ENCODE data around the gene GSDMA. TPM values are rescaled to one million over a fixed set of nuclear protein-coding genes. Genes with fewer than 3 reads are reported as not detected.

The GSDMA gene
- total RNA-seq, 4 donors from 2014 or later: not detected

DNA sequence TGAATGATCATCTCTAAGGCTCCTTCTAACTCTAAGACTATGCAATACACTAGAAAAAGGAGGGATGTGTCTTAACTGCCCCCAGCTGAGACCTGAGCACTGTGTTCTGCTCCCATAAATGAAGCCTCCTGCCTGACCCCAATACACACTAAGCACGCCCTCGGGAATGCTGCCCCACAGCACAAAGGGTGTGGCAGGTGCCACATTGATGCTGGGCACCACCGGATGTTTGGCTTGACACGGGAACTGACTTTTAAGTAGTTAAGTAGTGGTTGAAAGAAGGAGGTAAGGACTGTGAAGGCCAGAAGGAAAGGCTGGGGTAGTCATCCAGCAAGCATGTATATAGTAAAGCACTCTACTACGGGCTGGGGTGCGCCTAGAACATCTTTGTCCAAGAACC, 4.0 kb downstream of the GSDMA start:
- WGBS, 2 donors: 65 to 77% methylated on average over 6 of the region's 6 CpGs
- Histone ChIP-seq H3K4me1 (no peaks in the 10 kb centered on the region), H3K4me3 (replicated peaks in 1 of 3) (no peak overlapping the region), H3K36me3 (no peaks in the 10 kb centered on the region), H3K27ac (no peak overlapping the region), H3K9me3 (no peaks in the 10 kb centered on the region), H3K27me3 (no peaks in the 10 kb centered on the region)
- TF ChIP-seq, protein P1, sequence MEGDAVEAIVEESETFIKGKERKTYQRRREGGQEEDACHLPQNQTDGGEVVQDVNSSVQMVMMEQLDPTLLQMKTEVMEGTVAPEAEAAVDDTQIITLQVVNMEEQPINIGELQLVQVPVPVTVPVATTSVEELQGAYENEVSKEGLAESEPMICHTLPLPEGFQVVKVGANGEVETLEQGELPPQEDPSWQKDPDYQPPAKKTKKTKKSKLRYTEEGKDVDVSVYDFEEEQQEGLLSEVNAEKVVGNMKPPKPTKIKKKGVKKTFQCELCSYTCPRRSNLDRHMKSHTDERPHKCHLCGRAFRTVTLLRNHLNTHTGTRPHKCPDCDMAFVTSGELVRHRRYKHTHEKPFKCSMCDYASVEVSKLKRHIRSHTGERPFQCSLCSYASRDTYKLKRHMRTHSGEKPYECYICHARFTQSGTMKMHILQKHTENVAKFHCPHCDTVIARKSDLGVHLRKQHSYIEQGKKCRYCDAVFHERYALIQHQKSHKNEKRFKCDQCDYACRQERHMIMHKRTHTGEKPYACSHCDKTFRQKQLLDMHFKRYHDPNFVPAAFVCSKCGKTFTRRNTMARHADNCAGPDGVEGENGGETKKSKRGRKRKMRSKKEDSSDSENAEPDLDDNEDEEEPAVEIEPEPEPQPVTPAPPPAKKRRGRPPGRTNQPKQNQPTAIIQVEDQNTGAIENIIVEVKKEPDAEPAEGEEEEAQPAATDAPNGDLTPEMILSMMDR (IDR thresholded peaks at IDR 0.05): no peak
- TF ChIP-seq POLR2A (IDR thresholded peaks at IDR 0.05): no peak
- intact Hi-C loops (cut with DNase I): no loop called here
- no peak for DNase-seq

GRCh38 chr17:39968761-39969160, 6.0 kb downstream of the GSDMA start:
- no peak for DNase-seq
- no peak for TF ChIP-seq POLR2A (IDR thresholded peaks at IDR 0.05)
- TF ChIP-seq, protein P1 (IDR thresholded peaks at IDR 0.05): no peak
- Histone ChIP-seq H3K9me3 (no peaks in the 10 kb centered on the region), H3K36me3 (no peaks in the 10 kb centered on the region), H3K27ac (no peak overlapping the region), H3K27me3 (no peaks in the 10 kb centered on the region), H3K4me1 (no peaks in the 10 kb centered on the region), H3K4me3 (replicated peaks in 1 of 3) (no peak overlapping the region)
- intact Hi-C loops (cut with DNase I): no loop called here
- 80 to 84% methylated on average over 2 of the region's 2 CpGs for WGBS, 2 donors

DNA sequence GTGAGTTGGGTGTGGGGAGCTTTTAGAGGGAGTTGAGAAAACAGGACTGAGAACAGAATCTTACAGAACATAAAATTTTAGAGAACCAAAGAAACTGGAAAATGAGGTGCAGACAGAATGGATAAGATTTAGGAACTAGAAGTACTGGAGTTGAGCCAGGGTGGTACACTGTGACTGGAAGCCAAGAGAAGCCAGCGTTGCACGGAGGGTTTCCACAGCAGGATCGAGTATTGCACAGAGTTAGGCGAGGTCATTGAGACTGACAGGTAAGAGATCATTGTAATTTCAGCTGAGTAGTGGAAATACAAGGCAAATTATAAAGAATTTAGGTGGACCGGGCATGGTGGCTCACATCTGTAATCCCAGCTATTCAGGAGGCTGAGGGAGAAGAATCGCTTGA, 6.6 kb downstream of the GSDMA start:
- Histone ChIP-seq H3K4me3 (replicated peaks in 1 of 3) (no peak overlapping the region), H3K27ac (no peak overlapping the region), H3K9me3 (no peaks in the 10 kb centered on the region), H3K36me3 (no peaks in the 10 kb centered on the region), H3K4me1 (no peaks in the 10 kb centered on the region), H3K27me3 (no peaks in the 10 kb centered on the region)
- intact Hi-C loops (cut with DNase I): no loop called here
- no peak for DNase-seq
- WGBS, 2 donors: 68 to 70% methylated on average over 6 of the region's 6 CpGs
- TF ChIP-seq, protein P1 (IDR thresholded peaks at IDR 0.05): no peak
- TF ChIP-seq POLR2A (IDR thresholded peaks at IDR 0.05): no peak

DNA sequence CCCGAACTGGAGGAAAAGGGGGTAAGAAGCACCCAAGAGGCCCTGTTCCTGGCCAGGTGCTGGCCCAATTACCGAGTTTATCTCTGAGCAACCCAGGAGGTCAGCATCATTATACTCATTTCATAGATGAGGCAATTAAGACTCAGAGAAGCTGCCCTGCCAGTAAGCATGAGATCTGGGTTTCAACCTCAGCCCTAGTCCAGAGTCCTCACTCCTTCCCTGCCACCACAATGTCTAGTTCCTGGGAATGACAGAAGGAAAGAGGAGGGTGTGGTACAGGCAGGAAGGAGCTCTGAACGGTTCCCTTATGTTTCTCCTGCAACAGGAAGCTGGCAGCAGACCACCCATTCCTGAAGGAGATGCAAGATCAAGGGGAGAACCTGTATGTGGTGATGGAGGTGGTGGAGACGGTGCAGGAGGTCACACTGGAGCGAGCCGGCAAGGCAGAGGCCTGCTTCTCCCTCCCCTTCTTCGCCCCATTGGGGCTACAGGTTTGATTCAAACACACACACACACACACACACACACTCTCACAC, 7.4 kb downstream of the GSDMA start:
- intact Hi-C loops (cut with DNase I): loop anchor here (10.0 kb wide), 1 partner anchor 95 kb away; no protein-coding TSS in a partner anchor
- Histone ChIP-seq H3K27me3 (no peaks in the 10 kb centered on the region), H3K9me3 (no peaks in the 10 kb centered on the region), H3K4me1 (no peaks in the 10 kb centered on the region), H3K27ac (no peak overlapping the region), H3K4me3 (replicated peaks in 1 of 3) (no peak overlapping the region), H3K36me3 (no peaks in the 10 kb centered on the region)
- DNase-seq: no peak
- TF ChIP-seq, protein P1 (IDR thresholded peaks at IDR 0.05): no peak
- TF ChIP-seq POLR2A (IDR thresholded peaks at IDR 0.05): no peak
- WGBS, 2 donors: 62 to 75% methylated on average over 7 of the region's 7 CpGs

GRCh38 chr17:39971076-39971603, 8.3 kb downstream of the GSDMA start:
- no peaks in the 10 kb centered on the region for H3K9me3 ChIP-seq
- DNase-seq: no peak
- WGBS, 2 donors: 90 to 96% methylated on average over 4 of the region's 4 CpGs
- H3K36me3 ChIP-seq: no peaks in the 10 kb centered on the region
- intact Hi-C loops (cut with DNase I): loop anchor here (10.0 kb wide), 1 partner anchor 96 kb away; no protein-coding TSS in a partner anchor
- H3K27me3 ChIP-seq: no peaks in the 10 kb centered on the region
- no peaks in the 10 kb centered on the region for H3K4me1 ChIP-seq
- no peak overlapping the region for H3K4me3 ChIP-seq (replicated peaks in 1 of 3)
- no peak overlapping the region for H3K27ac ChIP-seq
- no peak for TF ChIP-seq POLR2A (IDR thresholded peaks at IDR 0.05)
- TF ChIP-seq, protein P1 (IDR thresholded peaks at IDR 0.05): no peak
